Breast epithelium (tissue), 3 donors: Measurements from ENCODE around the gene FRMPD4.

Experiments used
- CTCF ChIP-seq, 3 donors: fragments of 450-650 bp; IDR thresholded peaks; one replicate each; pipeline ENCODE4 v1.5.1; 2016 to 2017; ENCODE audit warnings: antibody characterized with exemption in 3 of 3, mild to moderate bottlenecking in 3 of 3, moderate library complexity in 3 of 3
- POLR2A ChIP-seq: fragments of 450-650 bp; IDR thresholded peaks from one replicate; pipeline ENCODE4 v1.6.1; 2016; ENCODE audit warnings: antibody characterized with exemption, mild to moderate bottlenecking, moderate library complexity
- POLR2AphosphoS5 ChIP-seq, 3 donors: sonication (generic); formaldehyde crosslinking; IDR thresholded peaks; one replicate each; pipeline ENCODE4 v1.6.1; 2017; ENCODE audit warnings: antibody characterized with exemption in 3 of 3

DNA sequence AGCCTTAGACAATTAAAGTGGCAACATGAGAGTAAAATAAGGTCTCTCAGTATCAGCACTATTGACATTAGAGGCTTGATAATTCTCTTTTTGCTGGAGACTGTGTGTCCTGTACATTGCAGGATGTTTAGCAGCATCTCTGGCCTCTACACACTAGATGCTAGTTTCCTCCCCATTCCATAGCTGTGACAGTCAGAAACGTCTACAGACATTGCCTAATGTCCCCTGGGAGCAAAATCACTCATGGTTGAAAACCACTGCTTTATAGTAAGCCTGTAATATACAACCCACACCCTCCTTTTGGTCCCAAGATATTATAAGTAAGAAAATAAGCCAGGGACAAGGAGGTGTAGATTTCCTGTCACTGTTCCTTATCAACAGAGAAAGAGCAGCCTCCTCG, 166.0 kb downstream of the FRMPD4 start:
- TF ChIP-seq CTCF (IDR thresholded peaks at IDR 0.05) (no peak), POLR2A (no peak), POLR2AphosphoS5 (IDR thresholded peaks at IDR 0.05) (no peak)
